NCI-H146 (cell line): ENCODE data around the gene PTGFRN.

Source experiments
- DNase-seq: peaks from one replicate; lab custom pipeline; 2025; lab: John Stamatoyannopoulos, UW

Gene PTGFRN

GRCh38 chr1:117001254-117001927 lies 91.7 kb downstream of the PTGFRN start, which contains the start of gene CD101:
TSS of gene CD101 (plus strand) at chr1:117001760. CDS start at chr1:117001818, 58 bp downstream.
- DNase-seq = no peak

- DNase-seq = peak; percentile 35
Measured at GRCh38 chr1:117003223-117003875, 93.6 kb downstream of the PTGFRN start.

GRCh38 chr1:117007719-117008013 lies 98.0 kb downstream of the PTGFRN start:
- no peak for DNase-seq

GRCh38 chr1:117008656-117009055 lies 98.9 kb downstream of the PTGFRN start:
- DNase-seq = no peak

GRCh38 chr1:117009132-117009531 lies 99.4 kb downstream of the PTGFRN start:
- no peak for DNase-seq

GRCh38 chr1:117010310-117010969 lies 100.7 kb downstream of the PTGFRN start:
- DNase-seq = no peak

GRCh38 chr1:117011334-117011733 lies 101.6 kb downstream of the PTGFRN start:
- no peak for DNase-seq

- peak; percentile 53 for DNase-seq
Measured at GRCh38 chr1:117013309-117013858, 103.7 kb downstream of the PTGFRN start.

GRCh38 chr1:117014209-117014608 lies 104.5 kb downstream of the PTGFRN start:
- no peak for DNase-seq

- DNase-seq = peak; percentile 87
Measured at GRCh38 chr1:117015724-117016123, 106.0 kb downstream of the PTGFRN start.

GRCh38 chr1:117017062-117017461 lies 107.3 kb downstream of the PTGFRN start:
- no peak for DNase-seq

- DNase-seq = no peak
Measured at GRCh38 chr1:117017648-117018047, 107.9 kb downstream of the PTGFRN start.

- no peak for DNase-seq
Measured at GRCh38 chr1:117020526-117021156, 110.9 kb downstream of the PTGFRN start.

GRCh38 chr1:117022114-117022513 lies 112.4 kb downstream of the PTGFRN start:
- DNase-seq = no peak

- DNase-seq = no peak
Measured at GRCh38 chr1:117025568-117025967, 115.9 kb downstream of the PTGFRN start.

- DNase-seq = no peak
Measured at GRCh38 chr1:117026361-117026760, 116.6 kb downstream of the PTGFRN start.

GRCh38 chr1:117029685-117030084 lies 120.0 kb downstream of the PTGFRN start:
- no peak for DNase-seq

- DNase-seq = no peak
Measured at GRCh38 chr1:117030271-117030877, 120.7 kb downstream of the PTGFRN start.

GRCh38 chr1:117032266-117032665 lies 122.5 kb downstream of the PTGFRN start:
- DNase-seq = no peak

- DNase-seq = no peak
Measured at GRCh38 chr1:117032681-117033539, 123.2 kb downstream of the PTGFRN start.

- DNase-seq = no peak
Measured at GRCh38 chr1:117033772-117034171, 124.1 kb downstream of the PTGFRN start.
